UCSD-AML1 (cell line): Measurements from ENCODE around the gene LRGUK.
"Not testable (repeated sequence)": the region's sequence is repeated elsewhere in the genome, so short reads cannot be mapped to it uniquely, and the experiment has no call there.

Experiments
- DNase-seq: peaks from one replicate; lab custom pipeline; 2025; ENCODE audit not compliant: unreplicated experiment; lab: John Stamatoyannopoulos, UW

LRGUK gene

GRCh38 chr7:134245253-134245652, 118.1 kb downstream of the LRGUK start:
- DNase-seq: no peak

DNA sequence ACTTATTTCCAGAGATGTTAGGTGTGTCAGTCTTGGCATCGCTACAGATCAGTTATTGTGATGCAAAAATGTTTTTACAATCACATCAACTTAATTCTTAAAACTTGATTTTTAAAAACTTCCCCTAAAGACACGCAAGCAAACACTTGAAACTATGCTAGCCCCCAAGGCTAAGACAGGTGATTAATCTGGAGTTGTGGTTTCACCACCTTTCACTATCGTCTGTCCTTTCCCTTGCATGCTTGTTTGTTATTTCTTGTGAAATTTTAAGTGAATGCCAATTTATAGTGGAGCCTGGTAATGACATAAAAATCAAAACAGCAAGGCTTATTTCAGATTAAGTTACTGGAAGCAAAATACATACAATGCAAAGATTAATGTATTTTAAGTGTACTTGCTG, 119.2 kb downstream of the LRGUK start:
- no peak for DNase-seq

GRCh38 chr7:134246761-134247160, 119.6 kb downstream of the LRGUK start:
- DNase-seq: no peak

DNA sequence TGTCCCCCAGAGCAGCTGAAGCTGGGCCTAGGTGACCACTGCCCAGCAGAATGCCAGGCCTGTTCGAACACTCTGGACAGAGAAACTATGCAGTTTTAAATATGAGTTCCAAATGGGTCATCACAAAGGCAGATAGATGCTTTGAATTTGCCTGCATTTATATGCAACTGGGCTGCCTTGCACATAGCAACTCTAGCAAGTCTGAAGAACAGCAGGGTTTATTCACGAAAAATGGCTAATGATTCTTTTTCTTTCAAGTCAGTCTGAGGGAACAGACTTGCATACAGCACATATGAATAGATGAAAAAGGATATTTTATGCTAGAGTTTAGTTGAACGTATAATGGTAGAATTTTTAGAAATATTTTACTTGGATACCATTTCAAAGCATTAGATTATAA, 121.1 kb downstream of the LRGUK start:
- no peak for DNase-seq

GRCh38 chr7:134254311-134254710, 127.2 kb downstream of the LRGUK start:
- DNase-seq: no peak

DNA sequence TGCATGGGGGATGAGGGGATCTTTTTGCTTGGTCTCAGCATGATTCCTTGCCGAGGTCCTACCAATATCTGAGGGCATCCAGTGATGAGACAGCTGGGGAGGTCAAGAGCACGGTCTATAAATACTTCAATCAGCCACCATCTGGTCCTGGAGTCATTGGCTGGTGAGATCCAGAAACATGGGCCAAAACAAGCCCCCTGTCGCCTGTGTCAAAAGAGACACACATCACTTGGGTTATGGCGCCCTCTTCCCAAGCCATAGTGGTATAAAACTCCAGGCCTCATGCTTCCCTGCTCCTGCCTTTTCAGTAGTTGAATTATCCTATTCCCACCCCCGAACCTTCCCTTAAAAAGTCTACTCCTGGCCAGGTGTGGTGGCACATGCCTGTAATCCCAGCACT, 128.7 kb downstream of the LRGUK start:
- no peak for DNase-seq

GRCh38 chr7:134262322-134262721, 135.2 kb downstream of the LRGUK start:
- no peak for DNase-seq

- no peak for DNase-seq
Observed at GRCh38 chr7:134276951-134277350, 149.8 kb downstream of the LRGUK start.

- DNase-seq: no peak
Observed at GRCh38 chr7:134278502-134279153, 151.5 kb downstream of the LRGUK start.

GRCh38 chr7:134279336-134279735, 152.2 kb downstream of the LRGUK start:
- DNase-seq: no peak

- DNase-seq: no peak
Observed at GRCh38 chr7:134279898-134280297, 152.8 kb downstream of the LRGUK start.

- DNase-seq: no peak
Observed at GRCh38 chr7:134280508-134280907, 153.4 kb downstream of the LRGUK start.

- DNase-seq: no peak
Observed at GRCh38 chr7:134284011-134284410, 156.9 kb downstream of the LRGUK start.

DNA sequence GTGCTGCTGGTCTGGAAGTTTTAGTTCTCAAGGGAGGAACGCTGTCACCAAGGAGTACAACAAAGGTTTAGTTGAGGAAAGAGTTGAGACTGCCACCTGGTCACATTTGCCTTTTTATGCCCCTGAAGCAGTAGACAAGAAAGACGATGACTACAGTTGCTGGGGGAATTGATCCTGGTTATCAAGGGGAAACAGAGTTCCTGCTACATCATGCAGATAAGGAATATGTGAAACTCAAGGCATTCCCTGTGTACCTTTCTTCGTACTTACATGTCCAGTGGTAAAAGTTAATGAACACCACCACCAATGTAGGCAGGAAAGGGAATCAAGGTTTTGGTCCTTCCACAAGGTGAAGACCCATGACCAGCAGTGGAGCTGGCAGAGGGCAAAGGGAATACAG, 157.8 kb downstream of the LRGUK start:
- DNase-seq: no peak

GRCh38 chr7:134287916-134288659, 160.9 kb downstream of the LRGUK start:
- DNase-seq: no peak

DNA sequence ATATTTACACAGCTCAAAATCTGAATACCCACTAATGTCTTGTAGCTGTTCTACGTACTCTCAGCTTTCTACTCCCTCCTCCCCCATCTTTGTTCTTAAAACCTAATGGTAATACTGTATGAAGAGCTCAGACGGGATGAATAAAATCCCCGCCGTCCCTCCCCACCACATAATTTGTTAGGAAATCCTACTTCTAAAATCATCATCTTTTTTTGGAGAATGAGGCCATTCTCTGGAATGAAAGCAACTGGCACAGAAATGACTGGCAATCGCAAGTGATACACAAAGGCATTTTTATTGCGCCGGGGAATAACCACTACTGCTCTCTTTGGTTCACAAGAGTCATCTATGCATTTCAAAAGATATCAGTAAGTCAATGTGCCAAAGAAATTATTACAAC, 162.3 kb downstream of the LRGUK start:
- no peak for DNase-seq

DNA sequence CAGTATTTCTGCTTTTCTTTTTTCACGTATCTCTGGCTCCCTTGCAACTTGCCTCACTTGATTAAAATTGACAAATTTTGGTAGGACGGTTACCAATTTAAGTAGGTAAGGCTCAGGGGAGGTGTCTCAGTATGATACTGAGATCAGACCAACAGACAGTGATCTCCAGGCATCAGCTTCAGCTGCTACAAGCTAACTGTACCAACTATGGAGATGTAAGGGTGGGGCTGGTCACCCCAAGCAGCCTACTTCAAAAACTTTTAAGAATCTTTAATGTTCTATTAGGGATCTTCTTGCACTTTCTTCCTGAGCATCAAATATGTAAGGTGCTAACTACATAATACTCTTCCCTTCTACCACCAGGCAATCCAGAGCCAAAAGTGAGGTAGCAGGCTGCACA, 162.7 kb downstream of the LRGUK start:
- no peak for DNase-seq

GRCh38 chr7:134290286-134290685, 163.1 kb downstream of the LRGUK start:
- no peak for DNase-seq

DNA sequence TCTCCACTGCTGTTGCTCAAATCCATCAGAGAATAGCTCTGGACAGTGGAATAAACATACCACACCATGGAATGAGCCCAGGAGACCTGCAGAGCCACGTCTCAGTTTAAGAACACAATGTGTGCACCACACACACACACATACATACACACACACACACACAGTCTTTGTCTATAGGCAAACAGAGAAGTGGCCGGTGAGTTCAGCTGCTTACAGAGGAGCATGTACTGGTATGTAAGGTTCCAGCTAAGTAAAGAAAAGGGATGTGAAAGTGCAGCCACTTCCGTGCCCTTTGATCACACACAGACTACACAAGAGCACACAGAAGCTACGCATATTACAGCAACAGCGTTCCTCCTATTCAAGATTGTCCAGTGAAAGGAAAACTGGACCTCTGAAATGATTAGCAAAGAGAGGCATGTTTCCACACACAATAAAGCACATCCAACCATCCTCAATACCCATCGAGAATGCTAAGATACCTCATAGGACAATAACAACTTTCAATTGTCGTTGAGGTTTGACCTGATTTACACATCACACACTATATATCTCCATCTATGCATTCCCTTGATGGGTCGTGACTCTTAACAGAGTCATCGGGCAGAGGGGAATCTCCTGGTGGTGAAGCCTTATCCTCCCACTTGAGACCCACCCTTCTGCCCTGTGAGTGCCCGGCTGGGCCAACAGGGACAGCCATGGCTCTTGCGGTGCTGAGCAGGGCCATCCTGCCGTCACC, 166.0 kb downstream of the LRGUK start:
- DNase-seq: no peak

DNA sequence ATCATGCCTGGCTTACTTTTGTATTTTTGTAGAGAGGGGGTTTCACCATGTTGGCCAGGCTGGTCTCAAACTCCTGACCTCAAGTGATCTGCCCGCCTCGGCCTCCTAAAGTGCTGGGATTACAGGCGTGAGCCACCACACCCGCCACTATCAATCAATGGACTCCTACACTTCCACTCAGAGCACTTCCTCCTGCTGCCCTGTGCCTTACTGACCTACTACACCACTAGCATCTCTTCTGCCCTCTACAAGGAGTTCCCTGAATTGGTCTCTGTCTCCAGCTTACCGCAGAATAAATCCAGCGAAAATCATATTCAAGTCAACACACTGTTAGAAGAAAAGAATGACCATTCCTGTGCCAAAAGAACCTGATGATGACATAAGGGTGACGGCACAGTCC, 168.8 kb downstream of the LRGUK start:
- DNase-seq: not testable (repeated sequence)

GRCh38 chr7:134297489-134297888, 170.3 kb downstream of the LRGUK start:
- no peak for DNase-seq
